Upper lobe of left lung (tissue), 4 donors: ENCODE results near the gene HOXD12.

Source experiments
- EP300 ChIP-seq, 4 donors: sonication (generic); formaldehyde crosslinking; IDR thresholded peaks; one replicate each; pipeline ENCODE4 v1.5.1; 2017; ENCODE audit warnings: antibody characterized with exemption in 4 of 4, control low read depth in 2 of 4
- POLR2AphosphoS5 ChIP-seq, 2 donors: sonication (generic); formaldehyde crosslinking; IDR thresholded peaks; one replicate each; pipeline ENCODE4 v1.5.1; 2017; ENCODE audit warnings: antibody characterized with exemption in 2 of 2
- TF ChIP-seq, protein P1 (sequence below), 6 experiments: fragments of 450-650 bp in 4 of 6; fragments of 200-600 bp in 2 of 6; sonication (generic) in 2 of 6; IDR thresholded peaks; one replicate each; pipeline ENCODE4 v1.5.1; 2016 to 2019; ENCODE audit warnings: antibody characterized with exemption in 6 of 6

DNA sequence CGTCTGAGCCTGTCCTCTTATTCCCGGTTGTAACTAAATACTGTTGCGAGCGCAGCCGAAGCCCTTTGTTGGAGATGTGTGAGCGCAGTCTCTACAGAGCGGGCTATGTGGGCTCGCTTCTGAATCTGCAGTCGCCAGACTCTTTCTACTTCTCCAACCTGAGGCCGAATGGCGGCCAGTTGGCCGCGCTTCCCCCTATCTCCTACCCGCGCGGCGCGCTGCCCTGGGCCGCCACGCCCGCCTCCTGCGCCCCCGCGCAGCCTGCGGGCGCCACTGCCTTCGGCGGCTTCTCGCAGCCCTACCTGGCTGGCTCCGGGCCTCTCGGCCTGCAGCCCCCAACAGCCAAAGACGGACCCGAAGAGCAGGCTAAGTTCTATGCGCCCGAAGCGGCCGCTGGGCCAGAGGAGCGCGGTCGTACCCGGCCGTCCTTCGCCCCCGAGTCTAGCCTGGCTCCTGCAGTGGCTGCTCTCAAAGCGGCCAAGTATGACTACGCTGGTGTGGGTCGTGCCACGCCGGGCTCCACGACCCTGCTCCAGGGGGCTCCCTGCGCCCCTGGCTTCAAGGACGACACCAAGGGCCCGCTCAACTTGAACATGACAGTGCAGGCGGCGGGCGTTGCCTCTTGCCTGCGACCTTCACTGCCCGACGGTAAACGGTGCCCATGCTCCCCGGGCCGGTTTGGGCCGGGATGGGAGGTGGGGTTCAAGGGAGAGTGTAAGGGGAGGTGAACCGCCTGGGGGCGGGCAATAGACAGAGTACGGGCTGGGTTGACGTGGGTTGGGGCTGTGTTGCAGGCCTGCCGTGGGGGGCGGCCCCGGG lies at the start of gene HOXD12:
- TF ChIP-seq, protein P1, sequence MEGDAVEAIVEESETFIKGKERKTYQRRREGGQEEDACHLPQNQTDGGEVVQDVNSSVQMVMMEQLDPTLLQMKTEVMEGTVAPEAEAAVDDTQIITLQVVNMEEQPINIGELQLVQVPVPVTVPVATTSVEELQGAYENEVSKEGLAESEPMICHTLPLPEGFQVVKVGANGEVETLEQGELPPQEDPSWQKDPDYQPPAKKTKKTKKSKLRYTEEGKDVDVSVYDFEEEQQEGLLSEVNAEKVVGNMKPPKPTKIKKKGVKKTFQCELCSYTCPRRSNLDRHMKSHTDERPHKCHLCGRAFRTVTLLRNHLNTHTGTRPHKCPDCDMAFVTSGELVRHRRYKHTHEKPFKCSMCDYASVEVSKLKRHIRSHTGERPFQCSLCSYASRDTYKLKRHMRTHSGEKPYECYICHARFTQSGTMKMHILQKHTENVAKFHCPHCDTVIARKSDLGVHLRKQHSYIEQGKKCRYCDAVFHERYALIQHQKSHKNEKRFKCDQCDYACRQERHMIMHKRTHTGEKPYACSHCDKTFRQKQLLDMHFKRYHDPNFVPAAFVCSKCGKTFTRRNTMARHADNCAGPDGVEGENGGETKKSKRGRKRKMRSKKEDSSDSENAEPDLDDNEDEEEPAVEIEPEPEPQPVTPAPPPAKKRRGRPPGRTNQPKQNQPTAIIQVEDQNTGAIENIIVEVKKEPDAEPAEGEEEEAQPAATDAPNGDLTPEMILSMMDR (IDR thresholded peaks at IDR 0.05), result no peak
- no peak for TF ChIP-seq POLR2AphosphoS5 (IDR thresholded peaks at IDR 0.05)
- TF ChIP-seq EP300 (IDR thresholded peaks at IDR 0.05), result no peak
